Spleen (tissue), 7 donors: Measurements from ENCODE around the gene OLA1.

Experiments
- POLR2A ChIP-seq, 3 donors: fragments of 450-650 bp; IDR thresholded peaks; one replicate each; pipeline ENCODE4 v1.5.1; 2017; ENCODE audit warnings: antibody characterized with exemption in 3 of 3, mild to moderate bottlenecking in 1 of 3
- POLR2AphosphoS5 ChIP-seq, 3 donors: sonication (generic); formaldehyde crosslinking; IDR thresholded peaks; one replicate each; pipeline ENCODE4 v1.5.1; 2017; ENCODE audit warnings: antibody characterized with exemption in 3 of 3
- TF ChIP-seq, protein P1 (sequence below), 11 experiments: fragments of 200-600 bp in 7 of 11; fragments of 450-650 bp in 4 of 11; sonication (generic) in 4 of 11; IDR thresholded peaks in 8 of 11; conservative IDR thresholded peaks in 3 of 11; 1 replicate in 7 of 11; 2 replicates in 4 of 11; pipeline versions ENCODE4 v1.4.0 to v1.8.0; 2016 to 2021; ENCODE audit warnings: antibody characterized with exemption in 11 of 11, inconsistent platforms in 4 of 11, mild to moderate bottlenecking in 1 of 11
- donor health status: DM: no; HTN: no; CAD: no; lungs with moderate emphysema.
- donor health status: DM: no; HTN: no; CAD: no.
- donor health status: DM: no; HTN: no; CAD: no.

DNA sequence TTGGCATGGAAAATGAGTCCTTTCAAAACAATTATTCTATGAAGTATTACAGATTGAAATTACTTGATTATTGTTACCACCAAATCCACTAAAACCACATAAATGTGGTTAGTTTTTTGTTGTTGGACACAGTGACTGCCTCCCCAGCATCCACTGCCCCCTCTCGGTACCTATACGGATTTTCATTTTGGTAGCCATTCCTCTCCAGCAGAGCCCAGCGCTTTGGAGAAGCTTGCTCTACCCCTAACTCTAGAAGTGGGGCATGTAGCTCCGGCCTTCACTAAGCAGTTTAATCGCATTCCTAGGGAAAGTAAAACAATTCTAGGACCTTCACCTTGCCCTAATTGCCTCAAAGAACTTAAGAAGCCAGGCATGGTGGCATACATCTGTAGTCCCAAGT lies 24.2 kb downstream of the OLA1 start:
- TF ChIP-seq POLR2AphosphoS5 (IDR thresholded peaks at IDR 0.05) (no peak), POLR2A (IDR thresholded peaks at IDR 0.05) (no peak)
- TF ChIP-seq, protein P1, sequence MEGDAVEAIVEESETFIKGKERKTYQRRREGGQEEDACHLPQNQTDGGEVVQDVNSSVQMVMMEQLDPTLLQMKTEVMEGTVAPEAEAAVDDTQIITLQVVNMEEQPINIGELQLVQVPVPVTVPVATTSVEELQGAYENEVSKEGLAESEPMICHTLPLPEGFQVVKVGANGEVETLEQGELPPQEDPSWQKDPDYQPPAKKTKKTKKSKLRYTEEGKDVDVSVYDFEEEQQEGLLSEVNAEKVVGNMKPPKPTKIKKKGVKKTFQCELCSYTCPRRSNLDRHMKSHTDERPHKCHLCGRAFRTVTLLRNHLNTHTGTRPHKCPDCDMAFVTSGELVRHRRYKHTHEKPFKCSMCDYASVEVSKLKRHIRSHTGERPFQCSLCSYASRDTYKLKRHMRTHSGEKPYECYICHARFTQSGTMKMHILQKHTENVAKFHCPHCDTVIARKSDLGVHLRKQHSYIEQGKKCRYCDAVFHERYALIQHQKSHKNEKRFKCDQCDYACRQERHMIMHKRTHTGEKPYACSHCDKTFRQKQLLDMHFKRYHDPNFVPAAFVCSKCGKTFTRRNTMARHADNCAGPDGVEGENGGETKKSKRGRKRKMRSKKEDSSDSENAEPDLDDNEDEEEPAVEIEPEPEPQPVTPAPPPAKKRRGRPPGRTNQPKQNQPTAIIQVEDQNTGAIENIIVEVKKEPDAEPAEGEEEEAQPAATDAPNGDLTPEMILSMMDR (IDR thresholded peaks at IDR 0.05 in 8 of 11, conservative IDR thresholded peaks at IDR 0.05 in 3 of 11) = no peak
